ENCODE results near the gene BORA. TPM values are rescaled to one million over a fixed set of nuclear protein-coding genes. Genes with fewer than 3 reads are reported as not detected.

The BORA gene
- total RNA-seq, result 10 to 100 TPM; 20.8 to 21.2 TPM

DNA sequence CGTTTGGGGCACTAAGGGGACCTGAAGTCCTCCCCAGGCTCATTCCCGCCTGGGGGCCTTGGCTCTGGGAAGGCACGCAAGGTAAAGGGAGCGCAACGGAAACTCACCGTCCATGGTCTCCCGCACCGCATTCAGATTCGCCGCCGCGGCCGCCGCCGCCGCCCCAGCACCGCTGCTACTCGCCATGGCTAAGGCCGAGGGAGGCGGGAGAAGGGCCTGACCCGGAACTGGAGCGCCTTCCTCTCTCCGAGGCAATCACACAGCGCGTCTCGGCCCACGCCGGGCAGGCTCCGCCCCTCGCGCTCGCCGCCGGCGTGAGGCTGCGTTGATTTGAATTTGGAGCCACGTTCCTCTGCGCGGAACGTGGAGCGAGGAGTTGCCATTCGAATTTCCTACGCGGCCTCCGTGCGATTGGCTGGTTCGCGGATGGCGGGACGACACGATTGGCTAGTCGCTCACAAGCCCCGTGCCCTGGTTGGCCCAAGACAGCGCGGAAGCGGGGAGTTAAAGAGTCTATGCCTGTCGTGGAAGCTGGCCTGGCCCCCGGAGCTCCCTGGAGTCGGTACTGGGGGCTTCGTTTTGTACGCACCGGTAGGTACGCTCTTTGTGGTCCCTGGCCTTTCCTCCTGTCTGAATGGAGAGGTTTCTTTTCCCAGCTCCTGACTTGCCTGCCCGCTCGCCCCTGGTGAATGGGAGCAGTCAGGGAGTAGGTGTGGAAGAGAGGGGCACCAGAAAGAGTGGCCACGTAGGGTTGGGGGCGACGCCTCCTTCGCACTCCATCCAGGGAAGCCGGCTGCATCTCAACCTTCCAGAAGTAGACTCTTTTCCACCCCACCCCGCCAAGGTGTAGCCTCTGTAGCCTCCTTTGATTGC is at the start of gene BORA, which contains the start of gene MZT1:
BORA (plus strand) TSS at position 507 of the 873 bp plus-strand sequence. CDS start 1,018 bp downstream, outside the sequence.
MZT1 (minus strand) TSS at position 213 of the 873 bp plus-strand sequence; CDS start at position 186, 27 bp downstream.
- ChIA-PET POLR2A (no interaction called here), CTCF (interaction anchor here (0.6 to 1.0 kb wide), 3 partner anchors 11 to 39 kb away, joined by 3 to 4 read pairs (median 3); no protein-coding TSS in a partner anchor)
- Mint-ChIP-seq H3K36me3 (ENCODE audit: low read depth) (peaks cover 46% of the 10 kb centered on the region), H3K9me3 (ENCODE audit: low read depth) (no peaks in the 10 kb centered on the region), H3K27ac (peak within 1 kb of the TSS; percentile 89), H3K4me3 (peak within 1 kb of the TSS; percentile 91), H3K4me1 (peaks cover 39% of the 10 kb centered on the region), H3K27me3 (no peaks in the 10 kb centered on the region)
- DNase-seq, result peak; percentile 97
- peak; percentile 96 for ATAC-seq
- intact Hi-C loops (cut with DNase I, micrococcal nuclease), result loop anchor here (1.0 to 5.0 kb wide), 4 partner anchors 54 to 1405 kb away; partner anchors contain the start of genes DIS3 (in 2 of the 2) and KLF12 (in 1 of the 2)

DNA sequence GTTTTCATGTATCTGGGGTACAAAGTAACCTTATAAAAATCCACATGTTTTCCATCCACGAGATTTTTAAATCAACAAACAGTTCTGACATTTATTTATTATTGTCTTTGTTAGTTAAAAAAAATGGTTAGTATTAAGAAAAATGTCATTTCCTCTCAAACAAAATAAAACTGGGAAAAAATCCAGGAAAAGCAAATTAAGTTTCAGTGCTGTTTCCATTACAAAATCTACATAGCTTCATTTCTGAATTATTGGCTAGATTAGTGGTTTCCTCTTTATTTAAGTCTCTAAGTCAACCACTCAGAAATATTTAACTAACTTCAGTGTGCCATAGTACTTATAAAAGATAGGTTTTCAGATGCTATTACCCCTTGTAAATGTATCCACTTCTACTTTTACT is 49.4 kb upstream of the BORA start:
- Mint-ChIP-seq H3K4me1 (no peaks in the 10 kb centered on the region), H3K27ac (no peak overlapping the region), H3K36me3 (ENCODE audit: low read depth) (no peaks in the 10 kb centered on the region), H3K9me3 (ENCODE audit: low read depth) (no peaks in the 10 kb centered on the region), H3K27me3 (peaks cover 14% of the 10 kb centered on the region), H3K4me3 (no peak overlapping the region)
- CTCF ChIA-PET, result interaction anchor here (0.6 kb wide), 1 partner anchor 1382 kb away, joined by 3 read pairs; no protein-coding TSS in a partner anchor
- POLR2A ChIA-PET, result no interaction called here
- intact Hi-C loops (cut with DNase I, micrococcal nuclease), result no loop called here
- ATAC-seq, result no peak
- no peak for DNase-seq

DNA sequence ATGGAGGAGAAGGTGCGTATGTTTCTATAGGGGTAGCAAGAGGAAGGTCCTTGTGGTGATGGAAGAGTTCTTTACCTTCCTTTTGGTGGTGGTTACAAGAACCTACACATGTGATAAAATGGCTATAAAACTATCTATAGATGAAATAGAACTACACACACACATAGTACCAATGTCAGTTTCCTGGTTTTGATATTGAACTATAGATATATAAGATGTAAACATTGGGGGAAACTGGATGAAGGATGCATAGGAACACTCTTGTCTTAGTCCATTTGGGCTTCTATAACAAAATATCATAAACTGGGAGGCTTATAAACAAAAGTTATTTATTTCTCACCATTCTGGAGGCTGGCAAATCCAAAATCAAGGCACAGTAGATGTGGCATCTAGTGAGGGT is 47.4 kb upstream of the BORA start:
- Mint-ChIP-seq H3K4me1 (no peaks in the 10 kb centered on the region), H3K27me3 (peaks cover 5% of the 10 kb centered on the region), H3K9me3 (ENCODE audit: low read depth) (no peaks in the 10 kb centered on the region), H3K36me3 (ENCODE audit: low read depth) (no peaks in the 10 kb centered on the region), H3K4me3 (no peak overlapping the region), H3K27ac (no peak overlapping the region)
- intact Hi-C loops (cut with DNase I, micrococcal nuclease), result no loop called here
- ATAC-seq, result no peak
- POLR2A ChIA-PET, result no interaction called here
- CTCF ChIA-PET, result no interaction called here
- DNase-seq, result no peak

DNA sequence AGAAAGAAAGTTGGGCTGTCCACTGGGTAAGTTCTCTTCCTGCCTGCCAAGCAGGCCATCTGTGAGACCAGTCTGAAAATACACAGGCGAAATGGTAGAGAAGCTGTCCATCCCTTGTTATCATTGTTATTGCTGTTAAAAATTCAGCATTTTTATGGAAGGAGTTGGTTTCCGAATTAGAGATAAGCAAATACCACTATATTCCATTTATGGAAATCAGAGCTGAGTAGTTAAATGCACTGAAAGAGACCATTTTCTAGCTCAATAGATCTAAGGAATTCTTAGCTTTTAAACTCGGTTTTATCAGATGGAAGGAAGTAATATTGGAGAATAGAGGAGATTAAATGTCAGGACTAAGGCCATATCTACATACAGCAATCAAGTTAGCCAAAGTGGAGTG is 41.0 kb upstream of the BORA start:
- ChIA-PET CTCF (interaction anchor here (0.9 kb wide), 1 partner anchor 60 kb away, joined by 3 read pairs; no protein-coding TSS in a partner anchor), POLR2A (interaction anchor here (0.6 kb wide), 1 partner anchor 10 kb away, joined by 3 read pairs; no protein-coding TSS in a partner anchor)
- H3K9me3 Mint-ChIP-seq (ENCODE audit: low read depth), result no peaks in the 10 kb centered on the region
- DNase-seq (no peak), ATAC-seq (no peak)
- H3K4me3 Mint-ChIP-seq, result no peak overlapping the region
- H3K36me3 Mint-ChIP-seq (ENCODE audit: low read depth), result no peaks in the 10 kb centered on the region
- peaks cover 16% of the 10 kb centered on the region for H3K27me3 Mint-ChIP-seq
- intact Hi-C loops (cut with DNase I, micrococcal nuclease), result no loop called here
- H3K4me1 Mint-ChIP-seq, result no peaks in the 10 kb centered on the region
- no peak overlapping the region for H3K27ac Mint-ChIP-seq

DNA sequence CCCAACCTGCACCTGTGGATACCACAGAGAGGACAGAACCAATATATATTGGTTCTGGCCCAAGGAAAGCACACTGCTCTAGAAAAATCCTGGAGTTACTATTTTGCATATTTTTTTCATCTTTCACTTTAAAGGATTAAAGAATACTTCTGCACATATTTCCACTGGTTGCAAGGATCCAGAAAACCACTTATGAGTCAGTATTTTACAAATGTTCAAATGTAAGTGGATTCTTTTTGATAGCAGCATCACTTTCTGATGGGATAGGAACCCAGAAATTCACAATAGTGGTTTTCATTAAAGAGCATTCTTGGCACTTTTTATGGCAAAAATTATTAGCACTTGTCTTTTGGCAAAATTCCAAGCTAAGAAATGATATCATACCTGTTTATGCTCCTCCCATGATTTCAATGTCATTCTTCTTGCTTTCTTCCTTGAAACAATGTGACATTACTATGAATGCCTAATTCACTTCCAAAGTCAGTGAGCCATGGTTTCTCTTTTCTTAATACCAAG is 38.5 kb upstream of the BORA start:
- Mint-ChIP-seq H3K4me1 (no peaks in the 10 kb centered on the region), H3K4me3 (no peak overlapping the region), H3K27me3 (peaks cover 11% of the 10 kb centered on the region), H3K9me3 (ENCODE audit: low read depth) (no peaks in the 10 kb centered on the region), H3K27ac (no peak overlapping the region), H3K36me3 (ENCODE audit: low read depth) (no peaks in the 10 kb centered on the region)
- CTCF ChIA-PET, result no interaction called here
- intact Hi-C loops (cut with DNase I, micrococcal nuclease), result no loop called here
- ATAC-seq (no peak), DNase-seq (no peak)
- POLR2A ChIA-PET, result no interaction called here

DNA sequence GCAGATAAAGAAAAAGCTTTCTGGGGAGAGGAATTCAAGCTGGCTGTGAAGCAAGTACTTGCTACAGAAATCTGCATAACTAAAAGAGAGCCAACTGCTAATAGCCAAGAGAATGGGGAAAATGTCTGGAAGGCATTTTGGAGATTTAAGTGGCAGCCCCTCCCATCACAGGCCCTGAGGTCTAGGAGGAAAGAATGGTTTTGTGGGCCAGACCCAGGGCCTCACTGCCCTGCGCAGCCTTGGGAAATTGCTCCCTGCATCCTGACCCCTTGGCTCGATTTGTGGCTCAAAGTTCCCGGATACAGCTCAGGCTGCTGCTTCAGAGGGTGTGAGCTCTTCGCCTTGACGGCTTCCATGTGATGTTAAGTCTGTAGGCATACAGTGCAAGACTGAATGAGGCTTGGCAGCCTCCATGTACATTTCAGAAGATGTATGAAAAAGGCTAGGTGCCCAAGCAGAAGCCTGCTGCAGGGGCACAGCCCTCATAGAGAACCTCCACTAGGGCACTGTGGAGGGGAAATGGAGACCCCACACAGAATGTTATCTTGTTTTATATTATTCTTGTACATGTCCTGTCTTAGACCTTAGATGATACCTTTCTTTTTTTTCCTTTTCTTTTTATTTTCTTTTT is 34.7 kb upstream of the BORA start:
- H3K27me3 Mint-ChIP-seq, result peaks cover 14% of the 10 kb centered on the region
- ATAC-seq (no peak), DNase-seq (no peak)
- H3K4me3 Mint-ChIP-seq, result no peak overlapping the region
- ChIA-PET POLR2A (no interaction called here), CTCF (no interaction called here)
- no peaks in the 10 kb centered on the region for H3K4me1 Mint-ChIP-seq
- H3K27ac Mint-ChIP-seq, result no peak overlapping the region
- intact Hi-C loops (cut with DNase I, micrococcal nuclease), result no loop called here
- no peaks in the 10 kb centered on the region for H3K36me3 Mint-ChIP-seq (ENCODE audit: low read depth)
- no peaks in the 10 kb centered on the region for H3K9me3 Mint-ChIP-seq (ENCODE audit: low read depth)

DNA sequence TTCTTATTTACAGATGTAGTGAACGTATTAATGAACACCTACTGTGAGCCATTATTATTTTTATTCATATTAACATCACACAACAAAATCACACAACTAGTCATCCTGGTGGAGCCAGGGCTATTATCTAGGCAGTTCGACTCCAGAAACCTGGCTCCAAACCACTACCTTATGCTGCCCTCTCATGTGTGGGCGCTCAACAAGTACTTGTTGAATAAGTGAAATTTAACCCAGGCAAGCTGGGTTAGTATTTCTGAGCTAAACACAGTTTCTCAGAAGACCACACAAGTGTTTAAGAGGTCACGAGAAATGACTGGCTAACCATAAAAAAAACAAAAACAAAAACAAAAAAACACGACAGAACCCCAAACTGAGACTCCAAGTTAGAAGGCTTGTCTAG is 33.9 kb upstream of the BORA start:
- ChIA-PET CTCF (no interaction called here), POLR2A (interaction anchor here (0.7 kb wide), 2 partner anchors 48 to 604 kb away, joined by 4 to 6 read pairs; no protein-coding TSS in a partner anchor)
- DNase-seq, result no peak
- no peaks in the 10 kb centered on the region for H3K36me3 Mint-ChIP-seq (ENCODE audit: low read depth)
- H3K27me3 Mint-ChIP-seq, result peaks cover 14% of the 10 kb centered on the region
- no peak overlapping the region for H3K27ac Mint-ChIP-seq
- H3K4me1 Mint-ChIP-seq, result no peaks in the 10 kb centered on the region
- intact Hi-C loops (cut with DNase I, micrococcal nuclease), result no loop called here
- ATAC-seq, result no peak
- no peak overlapping the region for H3K4me3 Mint-ChIP-seq
- no peaks in the 10 kb centered on the region for H3K9me3 Mint-ChIP-seq (ENCODE audit: low read depth)

DNA sequence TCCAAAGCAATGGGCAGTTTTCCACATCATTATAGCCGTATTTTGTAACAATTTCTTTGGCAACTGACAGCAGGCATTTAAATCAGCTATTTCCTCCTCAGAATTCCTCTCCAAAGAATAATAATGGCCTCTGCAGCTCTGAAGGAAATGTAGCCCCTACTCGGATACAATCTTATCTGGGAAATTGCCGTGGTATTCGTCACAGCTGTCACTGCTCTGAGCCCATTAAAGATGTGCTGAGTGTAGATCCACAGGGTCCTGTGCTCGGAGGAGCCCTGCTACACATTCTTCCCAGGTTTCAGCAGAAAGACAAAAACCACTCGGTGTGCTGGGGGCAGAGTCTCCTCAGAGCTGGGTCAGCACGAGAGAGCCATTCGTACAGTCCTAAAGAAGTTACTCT is 33.4 kb upstream of the BORA start:
- no peak overlapping the region for H3K4me3 Mint-ChIP-seq
- DNase-seq (no peak), ATAC-seq (no peak)
- no peak overlapping the region for H3K27ac Mint-ChIP-seq
- POLR2A ChIA-PET, result interaction anchor here (0.7 kb wide), 2 partner anchors 49 to 604 kb away, joined by 4 to 6 read pairs; no protein-coding TSS in a partner anchor
- CTCF ChIA-PET, result no interaction called here
- H3K27me3 Mint-ChIP-seq, result peaks cover 14% of the 10 kb centered on the region
- H3K36me3 Mint-ChIP-seq (ENCODE audit: low read depth), result no peaks in the 10 kb centered on the region
- no peaks in the 10 kb centered on the region for H3K4me1 Mint-ChIP-seq
- H3K9me3 Mint-ChIP-seq (ENCODE audit: low read depth), result no peaks in the 10 kb centered on the region
- intact Hi-C loops (cut with DNase I, micrococcal nuclease), result no loop called here

DNA sequence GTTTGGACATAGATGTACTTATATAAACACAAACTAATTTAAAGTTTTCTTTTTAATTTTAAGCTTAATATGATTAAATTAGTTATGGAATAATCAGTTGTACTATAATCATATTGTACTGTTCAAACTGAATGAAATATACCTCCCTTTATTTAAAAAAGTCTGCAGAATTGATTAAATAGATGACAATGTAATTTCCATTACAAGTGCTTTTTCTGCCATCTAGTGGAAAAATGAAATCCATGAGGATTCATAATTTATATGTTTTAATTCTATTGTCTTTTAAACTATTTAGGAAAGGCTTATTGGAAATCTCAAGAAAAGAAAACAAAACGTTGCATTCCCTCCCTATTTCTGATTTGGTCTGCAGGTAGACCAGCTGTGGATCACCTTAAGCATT is 31.1 kb upstream of the BORA start:
- peaks cover 6% of the 10 kb centered on the region for H3K27me3 Mint-ChIP-seq
- peaks cover 1% of the 10 kb centered on the region for H3K9me3 Mint-ChIP-seq (ENCODE audit: low read depth)
- CTCF ChIA-PET, result interaction anchor here (0.6 to 1.3 kb wide), 2 partner anchors 53 to 465 kb away, joined by 3 to 8 read pairs; no protein-coding TSS in a partner anchor
- no peaks in the 10 kb centered on the region for H3K4me1 Mint-ChIP-seq
- no peak overlapping the region for H3K27ac Mint-ChIP-seq
- H3K4me3 Mint-ChIP-seq, result no peak overlapping the region
- no peaks in the 10 kb centered on the region for H3K36me3 Mint-ChIP-seq (ENCODE audit: low read depth)
- intact Hi-C loops (cut with DNase I, micrococcal nuclease), result no loop called here
- POLR2A ChIA-PET, result no interaction called here
- ATAC-seq, result no peak
- DNase-seq, result no peak

DNA sequence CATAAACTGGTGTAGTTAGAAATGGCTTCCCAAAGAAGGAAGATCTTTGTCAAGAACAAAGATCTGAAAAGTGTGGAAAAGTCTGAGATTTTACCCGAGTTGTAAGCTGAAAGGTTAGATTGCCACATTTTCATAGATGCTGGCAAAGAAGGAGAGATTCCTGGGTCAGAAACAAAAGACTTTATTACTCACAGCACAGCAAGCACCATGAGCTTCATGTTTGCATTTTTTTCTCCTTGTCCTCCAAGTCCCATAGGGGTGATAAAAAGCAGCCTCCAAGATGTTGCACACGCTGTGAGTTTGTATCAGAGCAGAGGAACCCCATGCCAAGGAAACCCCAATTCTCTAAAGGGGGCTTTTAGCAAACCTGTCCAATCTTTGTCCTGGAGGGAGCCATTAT is 29.6 kb upstream of the BORA start:
- ATAC-seq (no peak), DNase-seq (no peak)
- H3K36me3 Mint-ChIP-seq (ENCODE audit: low read depth), result no peaks in the 10 kb centered on the region
- H3K27ac Mint-ChIP-seq, result no peak overlapping the region
- no peaks in the 10 kb centered on the region for H3K4me1 Mint-ChIP-seq
- ChIA-PET CTCF (no interaction called here), POLR2A (interaction anchor here (0.7 kb wide), 1 partner anchor 620 kb away, joined by 3 read pairs; no protein-coding TSS in a partner anchor)
- H3K27me3 Mint-ChIP-seq, result peaks cover 6% of the 10 kb centered on the region
- H3K9me3 Mint-ChIP-seq (ENCODE audit: low read depth), result peaks cover 1% of the 10 kb centered on the region
- intact Hi-C loops (cut with DNase I, micrococcal nuclease), result no loop called here
- H3K4me3 Mint-ChIP-seq, result no peak overlapping the region

DNA sequence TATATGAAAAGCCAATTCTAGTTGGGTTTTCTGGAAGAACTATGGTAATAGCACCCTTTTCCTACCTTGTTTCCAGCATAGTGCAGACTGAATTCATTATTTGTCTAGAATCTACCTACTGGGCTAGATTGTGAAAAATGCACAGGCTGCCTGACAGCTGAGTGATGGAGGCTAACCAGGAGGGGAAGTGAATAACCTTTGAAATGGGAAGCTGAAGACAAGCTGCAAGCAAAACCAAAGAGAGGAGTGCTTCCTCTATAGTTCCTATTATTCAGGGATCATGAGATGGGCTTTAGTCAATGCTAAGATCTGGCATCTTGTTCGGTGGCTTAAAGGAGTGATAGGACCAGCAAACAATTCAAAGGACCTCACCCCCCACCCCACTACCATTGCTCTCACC is 27.2 kb upstream of the BORA start:
- no peaks in the 10 kb centered on the region for H3K4me1 Mint-ChIP-seq
- no peak overlapping the region for H3K27ac Mint-ChIP-seq
- peaks cover 2% of the 10 kb centered on the region for H3K27me3 Mint-ChIP-seq
- intact Hi-C loops (cut with DNase I, micrococcal nuclease), result no loop called here
- DNase-seq (no peak), ATAC-seq (no peak)
- peaks cover 1% of the 10 kb centered on the region for H3K36me3 Mint-ChIP-seq (ENCODE audit: low read depth)
- ChIA-PET POLR2A (no interaction called here), CTCF (no interaction called here)
- H3K9me3 Mint-ChIP-seq (ENCODE audit: low read depth), result peaks cover 5% of the 10 kb centered on the region
- H3K4me3 Mint-ChIP-seq, result no peak overlapping the region
